GM19324 (cell line): ENCODE results near the gene NPB.
A peak's percentile ranks its signal among the peaks of the same experiment; 100 is the strongest.

ENCODE experiments used
- ATAC-seq: cut with Tn5 transposase; IDR thresholded peaks from one replicate; pipeline ENCODE4 v1.9.1; 2021; ENCODE audit warnings: mild to moderate bottlenecking, moderate library complexity; ENCODE audit not compliant: unreplicated experiment, low FRiP score

Gene NPB

GRCh38 chr17:81902023-81902652 lies at the start of gene NPB:
Gene NPB, plus strand, starts transcription at chr17:81902238. Its CDS starts 40 bp downstream, at chr17:81902278.
- ATAC-seq = no peak

- ATAC-seq = no peak
Measured at GRCh38 chr17:81854974-81855774, 46.9 kb upstream of the NPB start.

DNA sequence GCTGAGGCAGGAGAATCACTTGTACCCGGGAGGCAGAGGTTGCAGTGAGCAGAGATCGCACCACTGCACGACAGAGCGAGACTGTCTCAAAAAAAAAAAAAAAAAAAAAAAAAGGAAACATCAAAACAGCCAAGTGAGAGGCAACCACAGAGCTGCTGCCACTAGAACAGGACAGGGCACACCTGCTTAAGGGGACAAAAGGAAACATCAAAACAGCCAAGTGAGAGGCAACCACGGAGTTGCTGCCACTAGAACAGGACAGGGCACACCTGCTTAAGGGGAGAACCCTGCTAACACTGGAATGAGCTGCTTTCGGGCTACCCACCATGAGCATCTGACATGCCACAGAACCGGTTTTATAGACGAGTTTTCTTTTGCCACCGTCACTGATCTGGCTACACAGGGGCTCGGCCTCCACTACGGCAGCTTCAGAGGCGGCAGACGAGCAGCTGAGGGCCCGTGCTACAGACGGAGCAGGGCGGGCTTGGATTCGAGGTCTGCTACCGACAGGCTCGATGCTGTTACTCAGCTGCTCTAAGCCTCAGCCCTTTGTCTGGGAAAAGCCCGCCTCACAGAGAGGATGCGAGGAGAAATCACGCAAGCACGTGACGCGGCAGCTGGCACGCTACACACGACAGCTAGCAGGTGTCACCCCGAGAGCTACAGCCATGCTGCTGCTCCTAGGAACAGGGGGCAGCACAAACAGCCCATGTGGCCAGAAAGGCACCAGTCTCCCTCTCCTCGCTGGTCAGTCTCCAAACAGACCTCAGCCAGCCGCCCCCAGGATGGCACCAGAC lies 43.7 kb upstream of the NPB start:
- ATAC-seq = no peak

DNA sequence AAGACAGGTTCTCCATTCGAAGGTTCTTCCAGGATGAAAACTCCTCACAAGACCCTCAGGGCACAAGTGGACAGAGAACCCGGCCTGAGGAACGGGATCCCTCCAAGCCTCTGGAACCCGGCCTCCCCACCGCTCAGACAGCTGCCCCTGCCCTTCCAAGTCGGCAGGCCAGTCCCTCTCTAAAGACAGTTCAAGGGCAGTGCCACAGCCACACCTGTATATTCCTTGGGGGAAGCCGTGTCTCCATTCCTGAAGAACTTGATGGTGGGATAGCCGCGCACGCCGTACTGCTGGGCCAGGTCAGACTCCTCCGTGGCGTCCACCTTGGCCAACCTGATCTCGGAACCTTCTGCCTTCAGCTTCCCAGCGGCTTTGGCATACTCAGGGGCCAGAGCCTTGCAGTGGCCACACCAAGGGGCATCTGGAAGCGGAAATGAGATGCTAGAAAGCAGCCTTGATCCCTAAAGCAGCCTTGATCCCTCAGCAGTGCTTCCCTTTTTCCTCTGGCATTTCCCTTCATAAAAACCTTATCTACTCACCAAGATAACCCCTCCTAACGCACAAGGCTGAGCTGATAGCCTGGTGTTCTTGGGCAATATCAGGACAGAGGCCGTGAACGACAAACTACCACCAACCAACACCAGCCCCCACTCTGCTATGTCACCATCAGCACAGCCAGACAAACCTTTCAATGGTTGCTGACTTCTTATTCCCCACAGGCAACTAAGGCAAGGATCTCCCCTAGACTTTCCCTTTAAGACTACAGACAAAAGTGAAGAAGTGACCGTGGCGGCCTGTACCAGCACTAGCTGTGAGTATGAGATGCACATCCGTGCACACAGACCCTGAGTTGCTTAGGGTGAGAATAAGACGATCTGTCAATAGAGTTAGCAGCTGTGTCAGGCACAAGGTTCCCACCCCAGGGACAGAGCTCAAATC lies 42.8 kb upstream of the NPB start:
- ATAC-seq = no peak

GRCh38 chr17:81859906-81860755 lies 41.9 kb upstream of the NPB start, which contains the start of gene P4HB:
Gene P4HB, minus strand, starts transcription at chr17:81860535. Its CDS starts 64 bp downstream, at chr17:81860471.
- ATAC-seq = peak; percentile 86

GRCh38 chr17:81860756-81861568 lies 41.1 kb upstream of the NPB start:
- ATAC-seq = peak; percentile 84

- no peak for ATAC-seq
Measured at GRCh38 chr17:81863123-81863675, 38.8 kb upstream of the NPB start.

GRCh38 chr17:81863833-81864768 lies 37.9 kb upstream of the NPB start:
- no peak for ATAC-seq

DNA sequence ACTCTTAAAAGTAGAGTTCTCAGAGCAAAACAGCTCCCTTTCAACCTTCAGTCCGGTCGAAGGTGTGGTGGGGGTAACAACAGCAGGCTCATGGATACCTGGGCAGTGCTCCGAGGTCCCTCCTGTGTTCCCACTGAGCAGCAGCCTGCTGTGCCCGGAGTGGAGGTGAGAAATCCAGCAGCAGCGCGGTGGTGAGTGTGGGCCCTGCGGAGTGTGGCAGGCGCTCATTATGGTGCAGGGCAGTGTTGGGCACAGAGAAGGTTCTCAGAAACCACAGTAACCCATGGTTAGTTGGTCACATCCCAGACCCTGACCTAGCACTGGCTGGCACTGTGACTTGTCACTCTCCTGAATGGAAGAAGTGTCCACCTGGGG lies 36.7 kb upstream of the NPB start:
- no peak for ATAC-seq

- no peak for ATAC-seq
Measured at GRCh38 chr17:81865733-81866439, 36.2 kb upstream of the NPB start.

GRCh38 chr17:81866440-81867169 lies 35.4 kb upstream of the NPB start:
- ATAC-seq = no peak

DNA sequence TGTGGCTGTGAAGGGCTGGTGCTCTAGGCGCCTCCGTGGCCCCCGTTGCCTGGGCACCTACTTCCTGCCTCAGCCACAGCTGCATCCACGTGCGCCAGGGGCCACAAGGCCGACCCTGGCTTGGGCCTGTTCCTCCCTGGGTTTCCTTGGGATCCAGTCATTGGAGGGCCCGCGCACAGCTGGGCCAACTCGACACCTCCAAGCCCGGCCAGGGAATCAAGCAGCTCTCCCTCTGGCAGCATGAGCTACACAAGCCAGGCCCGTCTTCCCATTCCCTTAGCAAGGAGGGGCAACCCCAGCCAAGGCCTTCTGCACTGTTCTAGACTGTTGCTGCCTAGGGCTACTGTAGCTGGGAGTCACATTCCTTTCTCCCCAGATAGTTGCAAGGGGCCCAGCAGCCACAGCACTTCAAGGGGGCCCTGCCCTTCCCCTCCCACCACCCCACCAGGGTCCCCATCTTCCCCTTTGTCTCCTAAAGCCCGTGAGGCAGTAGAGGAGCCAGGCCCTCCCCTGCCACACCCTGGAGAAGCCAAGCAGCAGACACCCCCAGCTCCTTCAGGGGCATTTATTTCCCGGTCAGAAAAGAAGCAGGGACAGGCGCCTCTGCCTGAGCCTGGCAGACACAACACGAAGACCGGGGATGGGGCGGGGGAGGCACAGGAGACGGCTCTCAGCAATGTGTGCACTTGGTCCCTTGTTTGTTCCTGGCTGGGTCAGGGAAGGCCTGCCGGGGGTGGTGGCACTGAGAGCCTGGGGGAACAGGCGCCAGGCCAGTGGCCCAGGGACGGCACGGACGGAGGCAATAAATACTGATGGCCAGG lies 34.7 kb upstream of the NPB start:
- no peak for ATAC-seq

DNA sequence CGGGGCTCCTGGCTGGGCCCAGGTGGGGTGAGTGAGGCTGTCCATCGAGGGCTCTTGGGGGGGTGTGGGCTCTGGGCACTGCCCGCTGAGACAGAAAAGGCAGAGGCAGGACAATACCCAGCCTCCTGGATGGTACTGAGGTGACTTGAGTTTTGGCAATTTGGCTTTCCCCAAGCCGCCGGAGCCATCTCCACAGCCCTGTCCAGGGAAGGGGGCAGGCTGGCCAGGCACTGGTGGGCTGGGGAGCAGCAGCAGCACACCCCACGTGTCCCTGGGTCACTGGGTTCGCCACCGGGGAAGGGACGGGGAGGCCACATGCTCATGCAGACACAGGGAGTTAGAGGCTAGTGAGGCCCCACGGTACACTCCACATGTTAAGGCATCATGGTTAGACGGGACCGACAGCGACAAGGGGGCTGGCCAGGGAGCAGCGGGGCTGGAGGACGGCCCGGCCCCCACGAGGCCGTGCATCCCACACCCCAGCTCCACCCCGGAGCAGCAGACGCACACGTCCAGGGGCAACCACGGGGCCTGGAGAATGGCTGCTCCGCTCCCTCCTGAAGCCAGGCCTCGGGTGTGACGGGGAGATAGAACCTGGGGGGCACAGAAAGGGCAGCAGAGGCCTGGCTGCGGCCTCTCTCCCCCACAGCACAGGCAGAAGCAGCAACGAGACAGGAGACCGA lies 33.9 kb upstream of the NPB start:
- no peak for ATAC-seq

GRCh38 chr17:81868674-81869220 lies 33.3 kb upstream of the NPB start:
- no peak for ATAC-seq
